IMR-90 (cell line): ENCODE data around the gene PACS1. TPM values are rescaled to one million over a fixed set of nuclear protein-coding genes. Genes with fewer than 3 reads are reported as not detected.

Experiments
- ATAC-seq: fragments of 200-7000 bp; cut with Tn5 transposase; 2 replicates; pipeline ENCODE4 v1.9.1; 2020; ENCODE audit warnings: low read depth, mild to moderate bottlenecking, moderate library complexity
- BruUV-seq: library from RNA; stranded (reverse); fragments of 400-500 nt; replicated peaks from 2 replicates; lab custom pipeline; 2021; lab: Mats Ljungman, UMichigan
- CTCF ChIA-PET: fragments of 300-600 bp; formaldehyde crosslinking; extraction: SDS; loops from one replicate; lab custom pipeline; 2021; ENCODE audit warnings: antibody characterized with exemption; lab: Yijun Ruan, JAX
- POLR2A ChIA-PET: fragments of 300-600 bp; sonication (Branson Sonifier 250); formaldehyde crosslinking; loops from one replicate; lab custom pipeline; 2022; ENCODE audit warnings: antibody characterized with exemption; ENCODE audit not compliant: unreplicated experiment; lab: Charles Lee
- DNase-seq: peaks from one replicate; pipeline ENCODE4 v3.0.0; 2013
- H2AFZ ChIP-seq: replicated peaks from 2 replicates; pipeline ENCODE3; 2013; ENCODE audit warnings: low read length, mild to moderate bottlenecking; ENCODE audit not compliant: poor library complexity
- H2AK5ac ChIP-seq: 2 replicates; pipeline ENCODE4 v1.6.1; 2013; ENCODE audit warnings: low read depth, low read length, inconsistent platforms
- H2AK9ac ChIP-seq: replicated peaks from 2 replicates; pipeline ENCODE3; 2013; ENCODE audit warnings: mild to moderate bottlenecking, low read depth, low read length, moderate library complexity; ENCODE audit not compliant: poor library complexity
- H2BK120ac ChIP-seq: 2 replicates; pipeline ENCODE4 v1.6.1; 2013; ENCODE audit warnings: low read depth, low read length, inconsistent platforms
- H2BK15ac ChIP-seq: 3 replicates; pipeline ENCODE4 v1.6.1; 2013; ENCODE audit warnings: low read depth, low read length, inconsistent platforms
- H2BK20ac ChIP-seq: 2 replicates; pipeline ENCODE4 v1.6.1; 2013; ENCODE audit warnings: low read depth, mild to moderate bottlenecking, inconsistent platforms, low read length, moderate library complexity
- H2BK5ac ChIP-seq: 2 replicates; pipeline ENCODE4 v1.6.1; 2013; ENCODE audit warnings: mild to moderate bottlenecking, low read depth, low read length, inconsistent platforms; ENCODE audit not compliant: poor library complexity, severe bottlenecking
- H3K14ac ChIP-seq: replicated peaks from 2 replicates; pipeline ENCODE4 v1.6.1; 2013; ENCODE audit warnings: low read depth, low read length, inconsistent platforms
- H3K18ac ChIP-seq: 2 replicates; pipeline ENCODE4 v1.6.1; 2013; ENCODE audit warnings: low read depth, low read length, control low read depth
- H3K23ac ChIP-seq: 2 replicates; pipeline ENCODE4 v1.6.1; 2013; ENCODE audit warnings: low read depth, low read length, inconsistent platforms
- H3K27ac ChIP-seq: 2 replicates; pipeline ENCODE4 v1.5.1; 2013; ENCODE audit warnings: mild to moderate bottlenecking, control low read depth, low read length; ENCODE audit not compliant: insufficient read depth
- H3K27me3 ChIP-seq: 2 replicates; pipeline ENCODE4 v1.6.1; 2013; ENCODE audit warnings: low read length; ENCODE audit not compliant: control insufficient read depth, insufficient read depth
- H3K36me3 ChIP-seq: 2 replicates; pipeline ENCODE4 v1.6.1; 2013; ENCODE audit warnings: low read length, mixed read lengths; ENCODE audit not compliant: control insufficient read depth, insufficient read depth
- H3K4ac ChIP-seq: 2 replicates; pipeline ENCODE4 v1.6.1; 2013; ENCODE audit warnings: low read depth, low read length, inconsistent platforms
- H3K4me1 ChIP-seq: 2 replicates; pipeline ENCODE4 v1.6.1; 2013; ENCODE audit warnings: low read length, mixed read lengths; ENCODE audit not compliant: control insufficient read depth, insufficient read depth
- H3K4me2 ChIP-seq: 2 replicates; pipeline ENCODE4 v1.6.1; 2013; ENCODE audit warnings: low read depth, mild to moderate bottlenecking, control low read depth, low read length, moderate library complexity
- H3K4me3 ChIP-seq: 2 replicates; pipeline ENCODE4 v1.5.1; 2013; ENCODE audit warnings: low read depth, mild to moderate bottlenecking, control low read depth, low read length, moderate library complexity; ENCODE audit not compliant: insufficient read depth
- H3K56ac ChIP-seq: 2 replicates; pipeline ENCODE4 v1.6.1; 2013; ENCODE audit warnings: low read length, inconsistent platforms; ENCODE audit not compliant: insufficient read depth; ENCODE audit errors: extremely low read depth
- H3K79me1 ChIP-seq, 2 experiments: 2 replicates each; pipeline ENCODE4 v1.6.1; 2013; ENCODE audit warnings: low read length in 2 of 2, inconsistent platforms in 1 of 2, low read depth in 1 of 2
- H3K9ac ChIP-seq: 2 replicates; pipeline ENCODE4 v1.6.1; 2013; ENCODE audit warnings: low read depth, low read length, control low read depth
- H3K9me1 ChIP-seq: 2 replicates; pipeline ENCODE4 v1.6.1; 2013; ENCODE audit warnings: low read length, inconsistent platforms; ENCODE audit not compliant: insufficient read depth
- H3K9me3 ChIP-seq: 2 replicates; pipeline ENCODE4 v1.6.1; 2013; ENCODE audit warnings: low read length; ENCODE audit not compliant: control insufficient read depth, insufficient read depth
- H4K20me1 ChIP-seq: 2 replicates; pipeline ENCODE4 v1.6.1; 2013; ENCODE audit warnings: low read length, inconsistent platforms; ENCODE audit not compliant: insufficient read depth
- H4K5ac ChIP-seq: 2 replicates; pipeline ENCODE4 v1.6.1; 2013; ENCODE audit warnings: mild to moderate bottlenecking, low read depth, low read length, control low read depth
- H4K8ac ChIP-seq, 2 experiments: 2 replicates each; pipeline ENCODE4 v1.6.1; 2013; ENCODE audit warnings: low read depth in 2 of 2, low read length in 2 of 2, control low read depth in 1 of 2, inconsistent platforms in 1 of 2
- H4K91ac ChIP-seq: 2 replicates; pipeline ENCODE4 v1.6.1; 2013; ENCODE audit warnings: low read depth, low read length, inconsistent platforms; ENCODE audit not compliant: insufficient read depth
- CEBPB ChIP-seq: IDR thresholded peaks from 2 replicates; pipeline ENCODE4 v1.6.1; 2012; ENCODE audit warnings: low read depth, low read length, improper control_type of control experiment
- CHD1 ChIP-seq: IDR thresholded peaks from 2 replicates; pipeline ENCODE4 v1.6.1; 2012; ENCODE audit warnings: low read depth, low read length, improper control_type of control experiment
- FOS ChIP-seq: fragments of 150-350 bp; IDR thresholded peaks from 2 replicates; pipeline ENCODE4 v1.6.1; 2016; ENCODE audit warnings: low read depth, low read length
- MAFK ChIP-seq: IDR thresholded peaks from 2 replicates; pipeline ENCODE4 v1.6.1; 2012; ENCODE audit warnings: low read depth, low read length, improper control_type of control experiment
- MAZ ChIP-seq: IDR thresholded peaks from 2 replicates; pipeline ENCODE4 v1.6.1; 2012; ENCODE audit warnings: low read depth, mild to moderate bottlenecking, low read length, improper control_type of control experiment, moderate library complexity, borderline replicate concordance
- MXI1 ChIP-seq: IDR thresholded peaks from 2 replicates; pipeline ENCODE4 v1.6.1; 2012; ENCODE audit warnings: low read depth, mild to moderate bottlenecking, low read length, moderate library complexity, borderline replicate concordance
- NFE2L2 ChIP-seq: fragments of 150-350 bp; IDR thresholded peaks from 2 replicates; pipeline ENCODE4 v1.6.1; 2016; ENCODE audit warnings: low read depth, mild to moderate bottlenecking, low read length
- POLR2A ChIP-seq: IDR thresholded peaks from 2 replicates; pipeline ENCODE4 v1.6.1; 2012; ENCODE audit warnings: mild to moderate bottlenecking, low read depth, low read length
- RAD21 ChIP-seq: IDR thresholded peaks from 2 replicates; pipeline ENCODE4 v1.6.1; 2012; ENCODE audit warnings: low read length, improper control_type of control experiment
- RCOR1 ChIP-seq: IDR thresholded peaks from 2 replicates; pipeline ENCODE4 v1.6.1; 2012; ENCODE audit warnings: mild to moderate bottlenecking, low read length, improper control_type of control experiment; ENCODE audit not compliant: insufficient replicate concordance
- RFX5 ChIP-seq: IDR thresholded peaks from 2 replicates; pipeline ENCODE4 v1.8.0; 2012; ENCODE audit warnings: low read depth, mild to moderate bottlenecking, low read length, moderate library complexity
- SMC3 ChIP-seq: fragments of 150-350 bp; IDR thresholded peaks from 2 replicates; pipeline ENCODE4 v1.6.1; 2016; ENCODE audit warnings: low read depth, mild to moderate bottlenecking, antibody characterized with exemption, low read length, moderate library complexity
- WGBS, 2 experiments: methylation state at CpG; one replicate each; pipeline versions ENCODE4 v1.1.5 to v1.1.7; 2013; ENCODE audit warnings: missing lambda C conversion rate in 2 of 2; ENCODE audit not compliant: insufficient read length in 1 of 2; ENCODE audit errors: extremely low coverage in 2 of 2; 5-methylcytosine and 5-hydroxymethylcytosine counted together
- dilution Hi-C: fragments of 300-500 bp; cut with HindIII; formaldehyde crosslinking; loops from one replicate; pipeline ENCODE4 v1.14.3; 2018; ENCODE audit warnings: low sequenced_read_pairs; ENCODE audit not compliant: unreplicated experiment
- in situ Hi-C: fragments of 300-500 bp; cut with MboI; formaldehyde crosslinking; loops from 3 replicates; pipeline ENCODE4 v1.14.3; 2019; ENCODE audit warnings: low sequenced_read_pairs, inconsistent platforms, mixed read lengths
- intact Hi-C: fragments of 100-400 bp; cut with micrococcal nuclease; formaldehyde crosslinking; loops from 2 replicates; pipeline ENCODE4 v1.10.0; 2022
- polyA plus RNA-seq, 3 experiments: library from polyadenylated mRNA; depleted of rRNA; stranded (reverse); fragments of >200 nt; gene quantifications; 2 replicates each; pipeline ENCODE4 v1.2.3, GENCODE V29; 2012; ENCODE audit warnings: low replicate concordance in 1 of 3
- total RNA-seq: library from RNA; depleted of rRNA; stranded (reverse); fragments of >200 nt; gene quantifications from 2 replicates; pipeline ENCODE4 v1.2.3, GENCODE V29; 2012
- TF ChIP-seq, protein P1 (sequence below): fragments of 150-350 bp; IDR thresholded peaks from 2 replicates; pipeline ENCODE4 v1.6.1; 2017; ENCODE audit warnings: mild to moderate bottlenecking, antibody characterized with exemption, low read length, low read depth
- TF ChIP-seq, protein P2 (sequence below): conservative IDR thresholded peaks from 2 replicates; pipeline ENCODE4 v1.5.1; 2012; ENCODE audit warnings: mild to moderate bottlenecking, low read depth, low read length, improper control_type of control experiment
- TF ChIP-seq, protein P3 (sequence below): fragments of 150-350 bp; IDR thresholded peaks from 2 replicates; pipeline ENCODE4 v1.6.1; 2016; ENCODE audit warnings: low read depth, mild to moderate bottlenecking, low read length, moderate library complexity, borderline replicate concordance

PACS1 gene
- total and polyA plus RNA-seq, 2 of the 4 experiments (the other 2 are of a cell fraction): 7.3 to 32.0 TPM

DNA sequence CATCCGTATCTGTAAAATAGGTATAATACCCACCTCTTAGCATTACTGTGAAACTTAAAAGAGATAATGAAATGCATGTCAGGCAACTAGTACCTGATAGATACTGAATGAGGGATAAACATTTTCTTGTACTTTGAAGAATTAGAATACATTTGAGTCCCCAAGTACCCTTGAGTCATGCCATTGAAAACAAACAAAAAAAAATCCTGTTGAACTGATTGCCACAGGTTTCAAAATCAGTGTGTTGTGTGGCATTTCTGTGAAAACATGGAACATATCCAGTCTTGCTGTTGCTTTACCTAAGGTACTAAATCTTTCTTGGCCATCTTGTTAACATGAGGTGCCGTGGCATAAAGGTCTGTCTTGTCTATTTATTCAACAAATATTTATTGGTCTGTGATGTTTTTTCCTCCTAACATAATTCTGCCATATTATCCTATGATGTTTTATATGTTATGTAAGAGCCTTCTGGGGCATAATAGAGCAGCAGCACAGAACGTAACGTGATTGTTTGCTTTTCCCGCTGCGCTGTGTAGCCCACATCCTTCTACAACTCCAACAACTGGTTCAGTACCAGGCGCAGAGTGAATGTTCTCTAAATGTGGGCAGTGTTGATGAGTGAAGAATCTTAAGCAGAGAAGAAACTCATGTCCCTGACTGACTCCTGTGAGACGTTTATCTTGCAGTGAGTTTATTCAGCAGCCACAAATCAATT lies 119.1 kb downstream of the PACS1 start:
- no peaks in the 10 kb centered on the region for H3K9me3 ChIP-seq
- intact Hi-C loops (no loop called here), dilution Hi-C loops (no loop called here), in situ Hi-C loops (no loop called here)
- H3K4me2 ChIP-seq: no peak overlapping the region; the same call in 1 of the 2 replicates
- ATAC-seq (peak; percentile 7; the same call in 1 of the 2 replicates), DNase-seq (peak; percentile 13)
- CTCF ChIA-PET: no interaction called here
- H3K79me1 ChIP-seq: peaks cover 42 to 69% of the 10 kb centered on the region in 2 experiments
- no peak overlapping the region for H4K5ac ChIP-seq
- peaks cover 11% of the 10 kb centered on the region for H3K4me1 ChIP-seq
- H3K4me3 ChIP-seq: no peak overlapping the region
- H3K27ac ChIP-seq: no peak overlapping the region
- H3K9me1 ChIP-seq: peaks cover 20% of the 10 kb centered on the region; the same call in 1 of the 2 replicates
- no peak overlapping the region for H3K9ac ChIP-seq
- H3K14ac ChIP-seq: no peak overlapping the region
- WGBS, 2 experiments: no CpG with 5 or more reads among the region's 8 CpGs
- peaks cover 3% of the 10 kb centered on the region for H3K36me3 ChIP-seq
- H3K4ac ChIP-seq: no peak overlapping the region
- POLR2A ChIA-PET: no interaction called here
- peaks cover 25% of the 10 kb centered on the region for H4K20me1 ChIP-seq
- H2BK20ac ChIP-seq: no peak overlapping the region
- H4K8ac ChIP-seq: no peak overlapping the region
- no peak overlapping the region for H2AK9ac ChIP-seq
- no peak overlapping the region for H2BK120ac ChIP-seq
- no peak overlapping the region for H2AFZ ChIP-seq
- H3K18ac ChIP-seq: no peak overlapping the region
- H2BK15ac ChIP-seq: no peak overlapping the region
- no TSS peak for BruUV-seq
- H3K27me3 ChIP-seq: no peaks in the 10 kb centered on the region
- no peak overlapping the region for H3K23ac ChIP-seq
- H2AK5ac ChIP-seq: peak overlapping the region; percentile 68; the same call in 1 of the 2 replicates
- H3K56ac ChIP-seq: no peak overlapping the region
- no peak overlapping the region for H4K91ac ChIP-seq
- no peak overlapping the region for H2BK5ac ChIP-seq
- TF ChIP-seq NFE2L2: no peak
- TF ChIP-seq RFX5: no peak
- TF ChIP-seq, protein P1, sequence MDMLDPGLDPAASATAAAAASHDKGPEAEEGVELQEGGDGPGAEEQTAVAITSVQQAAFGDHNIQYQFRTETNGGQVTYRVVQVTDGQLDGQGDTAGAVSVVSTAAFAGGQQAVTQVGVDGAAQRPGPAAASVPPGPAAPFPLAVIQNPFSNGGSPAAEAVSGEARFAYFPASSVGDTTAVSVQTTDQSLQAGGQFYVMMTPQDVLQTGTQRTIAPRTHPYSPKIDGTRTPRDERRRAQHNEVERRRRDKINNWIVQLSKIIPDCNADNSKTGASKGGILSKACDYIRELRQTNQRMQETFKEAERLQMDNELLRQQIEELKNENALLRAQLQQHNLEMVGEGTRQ: no peak
- TF ChIP-seq RCOR1: no peak
- TF ChIP-seq, protein P2, sequence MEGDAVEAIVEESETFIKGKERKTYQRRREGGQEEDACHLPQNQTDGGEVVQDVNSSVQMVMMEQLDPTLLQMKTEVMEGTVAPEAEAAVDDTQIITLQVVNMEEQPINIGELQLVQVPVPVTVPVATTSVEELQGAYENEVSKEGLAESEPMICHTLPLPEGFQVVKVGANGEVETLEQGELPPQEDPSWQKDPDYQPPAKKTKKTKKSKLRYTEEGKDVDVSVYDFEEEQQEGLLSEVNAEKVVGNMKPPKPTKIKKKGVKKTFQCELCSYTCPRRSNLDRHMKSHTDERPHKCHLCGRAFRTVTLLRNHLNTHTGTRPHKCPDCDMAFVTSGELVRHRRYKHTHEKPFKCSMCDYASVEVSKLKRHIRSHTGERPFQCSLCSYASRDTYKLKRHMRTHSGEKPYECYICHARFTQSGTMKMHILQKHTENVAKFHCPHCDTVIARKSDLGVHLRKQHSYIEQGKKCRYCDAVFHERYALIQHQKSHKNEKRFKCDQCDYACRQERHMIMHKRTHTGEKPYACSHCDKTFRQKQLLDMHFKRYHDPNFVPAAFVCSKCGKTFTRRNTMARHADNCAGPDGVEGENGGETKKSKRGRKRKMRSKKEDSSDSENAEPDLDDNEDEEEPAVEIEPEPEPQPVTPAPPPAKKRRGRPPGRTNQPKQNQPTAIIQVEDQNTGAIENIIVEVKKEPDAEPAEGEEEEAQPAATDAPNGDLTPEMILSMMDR: no peak
- no peak for TF ChIP-seq CHD1
- no peak for TF ChIP-seq MXI1
- TF ChIP-seq FOS: no peak
- TF ChIP-seq CEBPB: no peak; the same call in 1 of the 2 replicates
- TF ChIP-seq, protein P3, sequence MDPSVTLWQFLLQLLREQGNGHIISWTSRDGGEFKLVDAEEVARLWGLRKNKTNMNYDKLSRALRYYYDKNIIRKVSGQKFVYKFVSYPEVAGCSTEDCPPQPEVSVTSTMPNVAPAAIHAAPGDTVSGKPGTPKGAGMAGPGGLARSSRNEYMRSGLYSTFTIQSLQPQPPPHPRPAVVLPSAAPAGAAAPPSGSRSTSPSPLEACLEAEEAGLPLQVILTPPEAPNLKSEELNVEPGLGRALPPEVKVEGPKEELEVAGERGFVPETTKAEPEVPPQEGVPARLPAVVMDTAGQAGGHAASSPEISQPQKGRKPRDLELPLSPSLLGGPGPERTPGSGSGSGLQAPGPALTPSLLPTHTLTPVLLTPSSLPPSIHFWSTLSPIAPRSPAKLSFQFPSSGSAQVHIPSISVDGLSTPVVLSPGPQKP: no peak
- no peak for TF ChIP-seq RAD21
- no peak for TF ChIP-seq POLR2A
- TF ChIP-seq MAZ: no peak
- TF ChIP-seq SMC3: no peak
- no peak for TF ChIP-seq MAFK
